Measurements from ENCODE around the gene TMED5.

DNA sequence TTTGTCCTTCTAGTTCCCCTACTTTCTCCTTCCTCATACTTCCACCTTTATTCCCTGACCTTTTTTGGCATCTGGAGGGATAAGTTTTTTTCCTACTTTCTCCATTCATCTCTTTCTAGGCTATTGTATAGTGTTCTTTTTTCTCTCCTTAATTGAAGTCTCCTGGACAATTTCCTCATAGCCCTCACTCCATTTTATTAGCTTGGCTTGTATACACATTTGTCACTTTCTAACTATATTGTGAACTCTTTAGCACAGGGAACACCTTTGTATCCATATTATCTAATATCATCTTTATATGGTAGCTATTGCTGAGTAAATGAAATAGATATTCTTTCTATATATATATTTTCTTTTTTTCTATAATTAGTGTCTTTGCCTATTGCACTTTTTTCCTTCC is 47.6 kb downstream of the TMED5 start:
- TF ChIP-seq ELF4 (IDR thresholded peaks at IDR 0.05), result no peak
- TF ChIP-seq L3MBTL2 (conservative IDR thresholded peaks at IDR 0.05), result no peak
- no peak for TF ChIP-seq FOXA1 (IDR thresholded peaks at IDR 0.05)
- no peak for TF ChIP-seq FOXM1 (IDR thresholded peaks at IDR 0.05; ENCODE audit: borderline replicate concordance)
- no peak for TF ChIP-seq TARDBP (IDR thresholded peaks at IDR 0.05)
- TF ChIP-seq SP1 (IDR thresholded peaks at IDR 0.05), result no peak
- TF ChIP-seq HDGF (IDR thresholded peaks at IDR 0.05; ENCODE audit: borderline replicate concordance), result no peak
- TF ChIP-seq NFRKB (IDR thresholded peaks at IDR 0.05), result no peak
- no peak for TF ChIP-seq LEF1 (IDR thresholded peaks at IDR 0.05; ENCODE audit: borderline replicate concordance)
- TF ChIP-seq BHLHE40 (IDR thresholded peaks at IDR 0.05; ENCODE audit: borderline replicate concordance), result no peak
- no peak for TF ChIP-seq ARNT (IDR thresholded peaks at IDR 0.05)
- no peak for TF ChIP-seq FOXK2 (IDR thresholded peaks at IDR 0.05)
